GM18520 (cell line): ENCODE measurements around the gene MST1R.
"Not testable (repeated sequence)": the region's sequence is repeated elsewhere in the genome, so short reads cannot be mapped to it uniquely, and the experiment has no call there.

Experiments used
- ATAC-seq: cut with Tn5 transposase; IDR thresholded peaks from one replicate; pipeline ENCODE4 v1.9.1; 2021; ENCODE audit not compliant: unreplicated experiment

The MST1R gene

GRCh38 chr3:49911611-49912010 lies 7.9 kb upstream of the MST1R start:
- no peak for ATAC-seq

GRCh38 chr3:49911124-49911420 lies 7.4 kb upstream of the MST1R start:
- ATAC-seq: no peak

DNA sequence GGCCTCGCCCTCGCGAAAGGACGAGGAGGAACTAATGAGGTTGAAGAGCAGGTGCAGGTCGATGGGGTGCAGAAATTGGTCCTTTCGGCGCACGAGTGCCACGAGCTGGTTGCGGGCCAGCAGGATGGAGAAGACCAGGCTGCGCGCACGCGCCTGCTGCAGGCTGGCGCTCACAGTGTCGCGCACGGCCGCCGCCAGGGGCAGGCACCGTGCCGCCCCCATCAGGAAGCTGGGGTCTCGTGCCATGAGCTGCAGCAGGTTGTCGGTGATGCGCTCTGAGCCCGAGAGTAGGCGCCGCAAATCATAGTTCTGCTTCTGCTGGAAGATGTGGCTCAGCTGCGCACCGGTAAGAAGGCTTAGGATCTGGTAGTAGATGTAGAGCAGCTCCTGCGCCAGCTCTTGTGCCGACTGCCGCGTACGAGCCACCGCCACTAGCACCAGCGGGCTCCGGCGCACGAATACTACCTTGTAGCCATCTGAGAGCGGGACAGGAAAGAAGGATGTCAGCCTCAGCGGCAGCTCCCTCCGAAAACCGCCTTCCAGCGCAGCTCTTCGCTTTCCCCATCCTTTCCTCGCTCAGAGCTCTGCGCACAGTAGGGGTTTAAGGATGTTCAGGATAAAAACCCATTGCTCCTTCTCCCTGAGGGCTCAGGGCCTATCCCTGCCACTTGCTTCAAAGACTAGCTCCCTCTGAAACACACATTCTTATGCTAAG lies 6.9 kb upstream of the MST1R start:
- no peak for ATAC-seq

DNA sequence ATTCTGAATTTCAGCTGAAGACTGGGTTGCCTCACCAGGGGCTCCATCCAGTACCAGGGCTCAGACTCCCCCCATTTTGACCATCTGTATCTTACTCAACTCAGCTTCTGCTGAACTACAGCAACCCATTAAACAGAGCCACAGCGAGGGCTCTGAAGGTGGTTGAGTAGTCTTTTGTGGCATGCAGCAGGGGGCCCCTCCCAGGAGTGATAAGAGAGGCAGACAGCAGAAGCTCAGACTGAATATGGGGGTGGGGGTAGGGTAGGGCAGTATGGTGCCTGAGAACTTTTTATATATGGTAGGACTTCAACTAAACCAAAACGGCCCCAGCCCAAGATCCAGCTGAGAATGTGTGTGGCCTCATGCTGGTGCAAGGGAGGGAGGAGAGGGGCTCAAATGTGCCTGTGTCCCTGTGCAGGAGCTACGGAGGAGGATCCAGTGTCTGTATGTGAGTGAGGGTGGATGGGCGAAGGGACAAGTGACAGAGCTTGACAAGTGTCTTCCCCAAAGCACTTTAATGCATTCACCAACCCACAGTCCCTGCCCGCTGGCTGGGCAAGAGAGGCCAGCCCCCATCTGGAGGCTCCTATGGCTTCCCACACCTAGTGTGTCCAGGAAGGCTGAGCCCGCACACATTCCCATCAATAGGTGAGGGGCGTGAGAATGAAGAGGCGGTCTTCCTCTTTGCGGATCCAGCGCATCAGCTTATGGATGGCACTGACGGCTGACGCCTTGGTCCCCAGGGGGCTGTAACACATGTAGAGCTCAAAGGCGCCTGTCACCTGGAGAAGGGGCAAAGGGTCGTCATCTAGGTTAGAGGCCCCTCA lies 4.9 kb upstream of the MST1R start:
- ATAC-seq: no peak

DNA sequence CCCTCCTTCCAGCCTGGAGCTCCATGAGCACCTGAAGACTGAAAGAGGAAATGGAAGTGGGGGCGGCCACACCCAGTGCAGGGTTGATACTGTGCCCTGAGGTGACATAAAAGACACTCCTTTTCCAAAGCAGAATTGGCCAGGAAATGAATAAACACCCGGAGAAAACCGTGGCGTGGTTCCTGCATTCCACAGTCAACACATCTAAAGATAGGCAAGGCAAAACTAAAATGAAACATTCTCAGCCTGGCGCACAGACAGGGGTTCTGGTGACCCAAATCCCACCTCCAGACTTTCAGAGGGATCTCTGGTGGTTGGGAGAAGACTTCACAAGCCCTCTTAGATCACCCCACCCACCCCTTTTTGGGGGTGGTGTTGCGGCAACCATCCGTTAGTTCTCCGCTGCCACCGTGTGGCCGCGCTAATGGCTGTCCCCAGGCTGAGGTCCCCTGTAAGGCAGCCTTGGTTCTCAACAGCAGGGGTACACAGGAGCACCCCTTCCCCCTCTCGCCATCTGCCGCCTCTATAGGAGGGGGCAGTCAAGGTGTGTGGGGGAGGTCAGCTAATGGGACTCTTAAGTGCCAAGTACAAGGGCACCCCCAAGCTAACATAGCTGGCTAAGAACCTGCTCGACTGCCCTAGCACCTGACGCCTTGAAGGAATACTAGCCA lies 2.5 kb upstream of the MST1R start:
- no peak for ATAC-seq

GRCh38 chr3:49904448-49904847 lies 775 bp upstream of the MST1R start:
- ATAC-seq: not testable (repeated sequence)

GRCh38 chr3:49902511-49903345 lies 945 bp downstream of the MST1R start:
- ATAC-seq: no peak

GRCh38 chr3:49901366-49902339 lies 2.0 kb downstream of the MST1R start:
- no peak for ATAC-seq

- ATAC-seq: no peak
Observed at GRCh38 chr3:49900491-49901153, 3.1 kb downstream of the MST1R start.

- ATAC-seq: no peak
Observed at GRCh38 chr3:49899815-49900214, 3.9 kb downstream of the MST1R start.

DNA sequence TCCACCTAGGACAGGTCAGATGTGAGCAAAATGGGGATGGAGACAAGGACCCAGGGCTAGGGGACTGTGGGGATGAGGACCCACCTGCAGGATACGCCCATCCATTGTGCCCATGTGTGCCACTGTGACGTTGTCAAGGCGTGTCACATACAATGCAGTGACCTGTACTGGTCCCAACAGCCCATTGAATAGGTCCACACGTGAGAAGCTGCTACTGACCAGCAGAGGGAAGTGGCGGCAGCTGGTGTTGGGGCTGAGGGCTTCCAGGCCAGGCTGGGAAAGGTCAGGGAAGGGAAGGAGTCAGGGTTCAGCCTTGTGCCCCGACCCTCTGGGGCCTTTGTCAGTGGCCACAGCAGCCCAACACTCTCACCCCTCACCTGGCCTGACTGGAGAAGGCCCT lies 4.7 kb downstream of the MST1R start:
- no peak for ATAC-seq

DNA sequence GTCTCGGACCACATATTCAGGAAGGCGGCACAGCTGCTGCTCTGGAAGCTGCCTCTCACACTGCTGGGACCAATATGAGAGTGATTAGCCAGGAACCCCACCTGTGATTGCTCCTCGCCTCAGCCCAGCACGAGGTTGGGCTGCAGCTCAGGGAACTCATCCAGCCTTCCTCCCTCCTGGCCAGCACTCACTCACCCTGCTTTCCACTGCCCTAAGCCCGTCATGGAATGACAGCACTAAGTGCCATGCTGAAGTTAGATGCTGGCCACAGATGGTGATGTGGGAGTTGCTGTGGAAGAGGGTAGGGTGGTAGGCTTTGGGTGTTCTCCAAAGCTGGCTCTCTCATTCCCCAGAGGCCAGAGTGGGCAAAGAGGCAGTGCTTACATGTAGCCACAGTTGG lies 7.3 kb downstream of the MST1R start:
- no peak for ATAC-seq

- ATAC-seq: no peak
Observed at GRCh38 chr3:49895791-49896190, 7.9 kb downstream of the MST1R start.

DNA sequence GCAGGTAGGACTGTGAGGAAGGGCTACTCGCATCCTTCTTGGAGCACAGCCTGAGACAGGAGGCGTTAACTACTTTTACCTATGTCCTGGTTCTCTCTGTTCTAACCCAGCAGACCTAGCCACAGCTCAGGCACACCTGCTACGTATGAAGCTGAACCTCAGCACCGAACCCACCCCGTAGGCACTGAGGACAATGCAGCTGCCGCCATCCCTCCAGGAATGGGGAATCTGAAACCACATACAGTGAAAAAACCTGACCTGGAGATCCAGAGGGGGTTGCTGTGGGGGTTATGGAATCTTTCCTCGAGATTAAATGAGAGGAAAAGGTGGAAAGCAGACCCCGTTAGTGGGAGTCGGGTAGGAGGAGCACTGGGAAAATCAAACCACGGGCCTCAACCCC lies 14.4 kb downstream of the MST1R start:
- ATAC-seq: no peak

DNA sequence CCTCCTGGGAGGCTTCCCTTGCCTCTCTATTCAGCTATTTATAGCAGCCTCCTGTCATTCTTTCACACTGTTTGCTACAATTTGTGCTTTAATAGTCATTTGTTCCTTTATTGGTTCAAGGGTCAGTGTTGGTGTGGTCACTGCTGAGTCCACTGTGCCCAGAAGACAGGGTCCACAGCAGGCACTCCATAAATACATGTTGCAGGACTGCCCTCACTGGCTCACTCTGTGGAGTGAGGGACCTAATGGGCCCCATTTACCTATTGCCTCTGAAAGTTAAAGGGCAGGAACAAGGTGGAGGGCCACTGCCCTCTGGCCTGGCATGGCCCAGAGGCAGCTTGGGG lies 16.8 kb downstream of the MST1R start:
- no peak for ATAC-seq

- ATAC-seq: no peak
Observed at GRCh38 chr3:49883998-49884397, 19.7 kb downstream of the MST1R start.

GRCh38 chr3:49882166-49882565 lies 21.5 kb downstream of the MST1R start:
- ATAC-seq: no peak

DNA sequence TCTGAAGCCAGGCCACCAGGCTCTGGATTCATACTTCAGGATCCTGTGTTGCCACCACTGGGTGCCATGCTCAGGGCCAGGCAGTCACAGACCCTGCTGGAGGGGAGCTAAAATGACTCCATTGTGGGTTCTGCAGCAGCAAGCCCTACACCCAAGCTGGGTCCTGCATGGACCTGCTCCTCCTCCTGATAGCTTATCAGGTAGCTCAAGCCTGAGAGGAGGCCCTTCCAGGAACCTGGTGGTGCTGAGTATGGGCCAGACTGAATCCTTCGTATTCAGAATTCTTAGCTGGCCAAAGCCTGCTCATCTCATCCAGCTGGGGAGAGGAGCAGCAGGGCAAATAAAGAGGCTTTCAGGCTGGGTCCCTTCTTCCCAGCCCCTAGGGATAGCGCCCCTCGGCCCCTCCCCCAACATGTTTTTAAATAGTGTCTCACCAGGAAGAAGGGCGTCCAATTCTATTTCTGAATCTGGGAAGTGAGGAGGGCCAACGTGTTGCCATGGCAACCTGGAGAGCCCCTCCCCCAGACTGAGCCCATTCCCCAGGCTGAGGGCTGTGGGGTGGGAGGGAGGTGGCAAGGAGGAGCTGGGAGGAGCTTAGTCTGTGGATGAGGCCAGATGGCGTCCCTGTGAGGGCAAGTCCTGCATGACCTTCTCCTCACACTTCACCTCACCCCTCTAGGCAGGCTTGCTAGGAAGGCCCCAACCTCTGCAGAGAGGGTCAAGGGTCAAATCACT lies 22.9 kb downstream of the MST1R start:
- ATAC-seq: no peak

DNA sequence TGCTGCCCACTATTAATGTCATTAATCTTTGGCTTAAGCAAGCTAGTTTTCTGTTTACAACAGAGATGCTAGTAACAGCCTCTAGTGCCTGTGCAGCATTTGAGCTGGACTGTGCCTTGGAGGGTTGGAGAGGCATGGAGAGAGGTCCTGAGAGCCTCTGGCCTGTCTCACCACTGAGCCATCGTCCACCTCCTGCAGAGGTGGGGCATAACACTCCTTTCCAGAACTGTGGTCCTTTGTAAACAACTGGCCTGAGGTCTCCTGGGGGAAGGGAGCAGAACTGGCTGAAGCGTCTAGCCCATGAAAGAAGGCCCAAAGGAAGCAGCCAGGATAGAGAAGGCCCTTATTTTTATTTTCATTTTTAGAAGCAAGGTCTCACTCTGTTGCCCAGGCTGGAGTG lies 24.0 kb downstream of the MST1R start:
- ATAC-seq: no peak
